ENCODE data around the gene VCL. TPM values are rescaled to one million over a fixed set of nuclear protein-coding genes. Genes with fewer than 3 reads are reported as not detected.

VCL gene
- total and polyA plus RNA-seq, 5 donors from 2014 or later: 11.4 to 39.2 (median 15.9) TPM

DNA sequence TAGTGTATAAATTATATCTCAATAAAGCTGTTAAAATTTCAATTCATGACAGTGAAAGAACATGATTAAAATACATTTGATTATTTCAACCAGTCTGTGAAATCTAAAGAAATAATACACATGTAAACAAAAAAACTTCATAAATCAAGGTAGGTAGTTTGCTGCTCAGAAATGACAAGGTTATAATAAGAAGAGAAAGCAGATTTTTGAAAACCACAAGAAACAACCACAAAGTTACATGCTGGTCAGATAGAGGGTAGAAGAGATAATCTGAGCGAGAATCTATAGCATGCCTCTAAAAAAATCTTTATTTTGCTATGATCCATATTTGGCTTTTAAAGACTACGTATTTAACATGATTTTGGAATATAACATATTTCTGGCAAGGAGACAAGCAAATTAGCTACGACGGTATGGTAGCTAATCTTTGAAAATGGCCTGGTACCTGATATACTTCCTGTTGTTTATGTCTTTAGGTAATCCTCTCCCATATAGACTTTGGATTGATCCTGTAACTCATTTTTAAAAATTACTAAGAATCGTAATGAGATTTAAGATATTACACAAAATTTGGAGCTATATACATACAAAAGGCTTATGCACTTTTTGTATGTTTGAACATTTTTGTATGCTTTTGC is 23.5 kb upstream of the VCL start:
- peak overlapping the region in 3 of 4 donors; percentile 33 to 57 (median 44) for H3K4me3 Mint-ChIP-seq
- ATAC-seq (ENCODE audit: low read depth in 2 of 2) (peak; percentile 37 to 52), DNase-seq (peak in 2 of 3 donors; percentile 34 to 49)
- Histone ChIP-seq H3K4me1 (ENCODE audit: control insufficient read depth, insufficient read depth, low read length, poor library complexity, severe bottlenecking) (peaks cover 15% of the 10 kb centered on the region), H3K9me3 (ENCODE audit: control insufficient read depth in 2 of 2, low read length in 2 of 2) (no peaks in the 10 kb centered on the region), H3K27me3 (ENCODE audit: control insufficient read depth, insufficient read depth, low read length) (no peaks in the 10 kb centered on the region), H3K4me3 (ENCODE audit: low read depth, low read length) (peak overlapping the region; percentile 71), H3K36me3 (ENCODE audit: control insufficient read depth, insufficient read depth, low read length) (no peaks in the 10 kb centered on the region), H3K27ac (ENCODE audit: insufficient read depth, low read length, poor library complexity, severe bottlenecking) (no peak overlapping the region)
- no peaks in the 10 kb centered on the region for H3K36me3 Mint-ChIP-seq
- H3K4me1 Mint-ChIP-seq: peaks cover 12 to 25% (median 13%) of the 10 kb centered on the region in 4 donors
- H3K27me3 Mint-ChIP-seq: peaks cover 25% of the 10 kb centered on the region
- no peaks in the 10 kb centered on the region for H3K9me3 Mint-ChIP-seq
- peak overlapping the region in 1 of 3 donors; percentile 3 for H3K27ac Mint-ChIP-seq

- Histone ChIP-seq H3K4me1 (ENCODE audit: control insufficient read depth, insufficient read depth, low read length, poor library complexity, severe bottlenecking) (peaks cover 15% of the 10 kb centered on the region), H3K27me3 (ENCODE audit: control insufficient read depth, insufficient read depth, low read length) (peaks cover 3% of the 10 kb centered on the region), H3K4me3 (ENCODE audit: low read depth, low read length) (no peak overlapping the region), H3K36me3 (ENCODE audit: control insufficient read depth, insufficient read depth, low read length) (no peaks in the 10 kb centered on the region), H3K9me3 (ENCODE audit: control insufficient read depth in 2 of 2, low read length in 2 of 2) (no peaks in the 10 kb centered on the region), H3K27ac (ENCODE audit: insufficient read depth, low read length, poor library complexity, severe bottlenecking) (no peak overlapping the region)
- no peak overlapping the region for H3K4me3 Mint-ChIP-seq
- H3K9me3 Mint-ChIP-seq: no peaks in the 10 kb centered on the region
- H3K27ac Mint-ChIP-seq: no peak overlapping the region
- no peaks in the 10 kb centered on the region for H3K36me3 Mint-ChIP-seq
- H3K4me1 Mint-ChIP-seq: peaks cover 12 to 25% (median 13%) of the 10 kb centered on the region in 4 donors
- H3K27me3 Mint-ChIP-seq: peaks cover 30% of the 10 kb centered on the region
- ATAC-seq (ENCODE audit: low read depth in 2 of 2) (no peak), DNase-seq (no peak)
Measured at GRCh38 chr10:73975388-73975787, 22.5 kb upstream of the VCL start.

GRCh38 chr10:73979141-73979808 is 18.6 kb upstream of the VCL start:
- Mint-ChIP-seq H3K27me3 (peaks cover 42% of the 10 kb centered on the region), H3K27ac (no peak overlapping the region), H3K36me3 (no peaks in the 10 kb centered on the region), H3K9me3 (peaks cover 0 to 4% (median 0%) of the 10 kb centered on the region in 7 donors), H3K4me3 (no peak overlapping the region), H3K4me1 (peaks cover 7 to 26% (median 12%) of the 10 kb centered on the region in 4 donors)
- H3K9me3 ChIP-seq (ENCODE audit: control insufficient read depth in 2 of 2, low read length in 2 of 2): no peaks in the 10 kb centered on the region
- H3K4me1 ChIP-seq (ENCODE audit: control insufficient read depth, insufficient read depth, low read length, poor library complexity, severe bottlenecking): peaks cover 7% of the 10 kb centered on the region
- peaks cover 6% of the 10 kb centered on the region for H3K27me3 ChIP-seq (ENCODE audit: control insufficient read depth, insufficient read depth, low read length)
- ATAC-seq (ENCODE audit: low read depth in 2 of 2): no peak
- H3K36me3 ChIP-seq (ENCODE audit: control insufficient read depth, insufficient read depth, low read length): no peaks in the 10 kb centered on the region
- H3K4me3 ChIP-seq (ENCODE audit: low read depth, low read length): no peak overlapping the region
- no peak for DNase-seq
- H3K27ac ChIP-seq (ENCODE audit: insufficient read depth, low read length, poor library complexity, severe bottlenecking): no peak overlapping the region

- no peaks in the 10 kb centered on the region for H3K36me3 Mint-ChIP-seq
Measured at GRCh38 chr10:73979809-73980433, 18.0 kb upstream of the VCL start.

DNA sequence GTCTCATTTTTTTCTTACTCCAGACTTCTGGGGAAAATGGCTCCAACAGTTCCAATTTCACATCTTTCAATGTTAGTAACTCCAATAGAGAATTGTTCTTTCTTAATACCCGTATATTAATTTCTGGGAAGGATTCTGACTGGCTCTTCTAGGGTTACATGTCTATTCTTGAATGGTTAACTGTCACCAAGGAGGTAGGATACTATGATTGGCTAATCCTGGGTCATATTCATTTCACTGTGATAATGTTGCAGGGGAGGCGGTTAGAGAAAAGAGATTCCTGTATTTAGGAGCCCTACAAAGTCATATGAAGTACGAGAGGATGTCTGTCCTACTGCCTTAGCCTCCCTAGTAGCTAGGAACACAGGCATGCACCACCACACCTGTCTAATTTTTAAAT is 16.1 kb upstream of the VCL start:
- peaks cover 41% of the 10 kb centered on the region for H3K27me3 Mint-ChIP-seq
- ATAC-seq (ENCODE audit: low read depth in 2 of 2) (no peak), DNase-seq (no peak)
- H3K27ac Mint-ChIP-seq: no peak overlapping the region
- no peak overlapping the region for H3K4me3 Mint-ChIP-seq
- H3K9me3 Mint-ChIP-seq: peaks cover 0 to 4% (median 0%) of the 10 kb centered on the region in 7 donors
- Histone ChIP-seq H3K4me3 (ENCODE audit: low read depth, low read length) (no peak overlapping the region), H3K4me1 (ENCODE audit: control insufficient read depth, insufficient read depth, low read length, poor library complexity, severe bottlenecking) (no peaks in the 10 kb centered on the region), H3K27me3 (ENCODE audit: control insufficient read depth, insufficient read depth, low read length) (peaks cover 6% of the 10 kb centered on the region), H3K27ac (ENCODE audit: insufficient read depth, low read length, poor library complexity, severe bottlenecking) (no peak overlapping the region), H3K9me3 (ENCODE audit: control insufficient read depth in 2 of 2, low read length in 2 of 2) (no peaks in the 10 kb centered on the region), H3K36me3 (ENCODE audit: control insufficient read depth, insufficient read depth, low read length) (no peaks in the 10 kb centered on the region)
- no peaks in the 10 kb centered on the region for H3K36me3 Mint-ChIP-seq
- peaks cover 0 to 13% (median 3%) of the 10 kb centered on the region in 4 donors for H3K4me1 Mint-ChIP-seq

More at GRCh38 chr10:73979809-73980433, 18.0 kb upstream of the VCL start:
- no peaks in the 10 kb centered on the region for H3K9me3 ChIP-seq (ENCODE audit: control insufficient read depth in 2 of 2, low read length in 2 of 2)
- DNase-seq (no peak), ATAC-seq (ENCODE audit: low read depth in 2 of 2) (no peak)
- Mint-ChIP-seq H3K27me3 (peaks cover 41% of the 10 kb centered on the region), H3K27ac (no peak overlapping the region), H3K9me3 (peaks cover 0 to 4% (median 0%) of the 10 kb centered on the region in 7 donors), H3K4me1 (peaks cover 2 to 21% (median 7%) of the 10 kb centered on the region in 4 donors), H3K4me3 (no peak overlapping the region)
- H3K36me3 ChIP-seq (ENCODE audit: control insufficient read depth, insufficient read depth, low read length): no peaks in the 10 kb centered on the region
- peaks cover under 1% of the 10 kb centered on the region for H3K4me1 ChIP-seq (ENCODE audit: control insufficient read depth, insufficient read depth, low read length, poor library complexity, severe bottlenecking)
- H3K4me3 ChIP-seq (ENCODE audit: low read depth, low read length): no peak overlapping the region
- H3K27me3 ChIP-seq (ENCODE audit: control insufficient read depth, insufficient read depth, low read length): peaks cover 6% of the 10 kb centered on the region
- H3K27ac ChIP-seq (ENCODE audit: insufficient read depth, low read length, poor library complexity, severe bottlenecking): no peak overlapping the region

GRCh38 chr10:73983096-73984047 is 14.5 kb upstream of the VCL start:
- H3K27ac ChIP-seq (ENCODE audit: insufficient read depth, low read length, poor library complexity, severe bottlenecking): no peak overlapping the region
- H3K4me1 ChIP-seq (ENCODE audit: control insufficient read depth, insufficient read depth, low read length, poor library complexity, severe bottlenecking): no peaks in the 10 kb centered on the region
- H3K4me1 Mint-ChIP-seq: peaks cover 0 to 13% (median 7%) of the 10 kb centered on the region in 4 donors
- ATAC-seq (ENCODE audit: low read depth in 2 of 2): no peak
- no peaks in the 10 kb centered on the region for H3K36me3 ChIP-seq (ENCODE audit: control insufficient read depth, insufficient read depth, low read length)
- H3K27me3 ChIP-seq (ENCODE audit: control insufficient read depth, insufficient read depth, low read length): peaks cover 6% of the 10 kb centered on the region
- DNase-seq: no peak
- H3K4me3 ChIP-seq (ENCODE audit: low read depth, low read length): no peak overlapping the region
- no peaks in the 10 kb centered on the region for H3K36me3 Mint-ChIP-seq
- peaks cover 37% of the 10 kb centered on the region for H3K27me3 Mint-ChIP-seq
- no peaks in the 10 kb centered on the region for H3K9me3 ChIP-seq (ENCODE audit: control insufficient read depth in 2 of 2, low read length in 2 of 2)
- no peak overlapping the region for H3K4me3 Mint-ChIP-seq
- no peak overlapping the region for H3K27ac Mint-ChIP-seq
- H3K9me3 Mint-ChIP-seq: peaks cover 0 to 4% (median 0%) of the 10 kb centered on the region in 7 donors

DNA sequence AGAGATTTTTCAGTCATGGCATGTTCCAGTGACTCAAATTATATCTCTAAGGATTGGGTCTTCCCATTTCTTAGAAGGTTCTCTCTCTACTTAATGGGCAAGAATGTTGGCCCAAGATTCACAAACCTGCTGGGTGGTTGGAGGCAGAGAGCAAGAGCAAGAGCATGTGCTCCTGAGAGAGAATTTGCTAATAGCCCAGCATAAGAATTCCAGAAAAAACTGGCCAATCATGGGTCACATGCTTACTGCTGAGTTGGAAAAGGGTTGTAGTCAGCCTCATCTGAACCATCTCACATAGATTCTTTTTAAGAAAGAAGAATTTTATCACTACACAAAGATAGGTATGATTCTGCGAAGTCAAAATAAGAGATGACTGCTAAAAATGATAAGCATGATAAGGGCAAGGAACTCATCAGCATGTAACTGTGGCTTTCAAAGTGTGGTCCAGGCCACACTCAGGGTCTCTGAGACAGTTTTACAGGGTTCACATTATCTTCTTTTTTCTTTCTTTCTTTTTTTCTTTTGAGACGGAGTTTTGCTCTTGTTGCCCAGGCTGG is 8.2 kb upstream of the VCL start:
- no peaks in the 10 kb centered on the region for H3K9me3 ChIP-seq (ENCODE audit: control insufficient read depth in 2 of 2, low read length in 2 of 2)
- H3K27ac Mint-ChIP-seq: no peak overlapping the region
- no peak for ATAC-seq (ENCODE audit: low read depth in 2 of 2)
- no peak overlapping the region for H3K4me3 Mint-ChIP-seq
- H3K36me3 ChIP-seq (ENCODE audit: control insufficient read depth, insufficient read depth, low read length): no peaks in the 10 kb centered on the region
- no peaks in the 10 kb centered on the region for H3K27me3 ChIP-seq (ENCODE audit: control insufficient read depth, insufficient read depth, low read length)
- H3K9me3 Mint-ChIP-seq: peaks cover 0 to 5% (median 2%) of the 10 kb centered on the region in 7 donors
- no peak overlapping the region for H3K4me3 ChIP-seq (ENCODE audit: low read depth, low read length)
- peaks cover 3% of the 10 kb centered on the region for H3K27me3 Mint-ChIP-seq
- H3K36me3 Mint-ChIP-seq: peaks cover 3% of the 10 kb centered on the region
- no peak for DNase-seq
- no peak overlapping the region for H3K27ac ChIP-seq (ENCODE audit: insufficient read depth, low read length, poor library complexity, severe bottlenecking)
- peaks cover 20 to 38% (median 30%) of the 10 kb centered on the region in 4 donors for H3K4me1 Mint-ChIP-seq
- H3K4me1 ChIP-seq (ENCODE audit: control insufficient read depth, insufficient read depth, low read length, poor library complexity, severe bottlenecking): peaks cover 20% of the 10 kb centered on the region

Data from CD4-positive, CD25-positive, alpha-beta regulatory T cell (primary cell).